SK-N-SH treated with all-trans-retinoic acid at 6 μM for 48 hours (cell line): ENCODE results near the gene ZBED1.

Experiments
- ATAC-seq: fragments of 200-7000 bp; cut with Tn5 transposase; 3 replicates; pipeline ENCODE4 v1.9.1; 2020; ENCODE audit warnings: mild to moderate bottlenecking, moderate library complexity
- ARNTL ChIP-seq: fragments of 450-650 bp; formaldehyde crosslinking; IDR thresholded peaks from 2 replicates; pipeline ENCODE4 v1.5.0; 2020; ENCODE audit warnings: low read depth, mild to moderate bottlenecking, moderate library complexity, borderline replicate concordance
- BACH2 ChIP-seq: fragments of 250-450 bp; sonication (Bioruptor Pico); IDR thresholded peaks from 2 replicates; pipeline ENCODE4 v1.9.0; 2021; ENCODE audit warnings: mild to moderate bottlenecking, borderline replicate concordance
- CREB5 ChIP-seq: fragments of 250-450 bp; sonication (Bioruptor Pico); IDR thresholded peaks from 2 replicates; pipeline ENCODE4 v1.5.1; 2020; ENCODE audit warnings: low read depth, mild to moderate bottlenecking, moderate library complexity
- CSDC2 ChIP-seq: fragments of 250-450 bp; sonication (Bioruptor Pico); IDR thresholded peaks from 2 replicates; pipeline ENCODE4 v1.5.0; 2020; ENCODE audit warnings: mild to moderate bottlenecking, moderate library complexity
- ESRRG ChIP-seq: fragments of 250-450 bp; sonication (Bioruptor Pico); IDR thresholded peaks from 2 replicates; pipeline ENCODE4 v1.6.1; 2021; ENCODE audit warnings: mild to moderate bottlenecking
- GLIS3 ChIP-seq: fragments of 250-450 bp; sonication (Bioruptor Pico); IDR thresholded peaks from 2 replicates; pipeline ENCODE4 v1.5.0; 2020; ENCODE audit warnings: mild to moderate bottlenecking, moderate library complexity
- OSR1 ChIP-seq: fragments of 250-450 bp; sonication (Bioruptor Pico); IDR thresholded peaks from 2 replicates; pipeline ENCODE4 v1.8.0; 2022; ENCODE audit warnings: moderate library complexity, mild to moderate bottlenecking, inconsistent platforms
- PATZ1 ChIP-seq: fragments of 250-450 bp; sonication (Bioruptor Pico); IDR thresholded peaks from 2 replicates; pipeline ENCODE4 v1.8.0; 2020; ENCODE audit warnings: mild to moderate bottlenecking, moderate library complexity, borderline replicate concordance
- PPARA ChIP-seq: fragments of 250-450 bp; sonication (Bioruptor Pico); IDR thresholded peaks from 2 replicates; pipeline ENCODE4 v1.5.0; 2020; ENCODE audit warnings: mild to moderate bottlenecking, borderline replicate concordance
- RARB ChIP-seq: fragments of 250-450 bp; sonication (Bioruptor Pico); IDR thresholded peaks from 2 replicates; pipeline ENCODE4 v1.8.0; 2021; ENCODE audit warnings: mild to moderate bottlenecking, moderate library complexity
- SNAI2 ChIP-seq: fragments of 250-450 bp; sonication (Bioruptor Pico); IDR thresholded peaks from 2 replicates; pipeline ENCODE4 v1.5.0; 2020; ENCODE audit warnings: mild to moderate bottlenecking, moderate library complexity
- TCF4 ChIP-seq: fragments of 250-450 bp; sonication (Bioruptor Pico); IDR thresholded peaks from 2 replicates; pipeline ENCODE4 v1.8.0; 2021; ENCODE audit warnings: mild to moderate bottlenecking, moderate library complexity, borderline replicate concordance
- TOX ChIP-seq: fragments of 250-450 bp; sonication (Bioruptor Pico); IDR thresholded peaks from 2 replicates; pipeline ENCODE4 v1.8.0; 2021; ENCODE audit warnings: mild to moderate bottlenecking, moderate library complexity, borderline replicate concordance
- TSHZ2 ChIP-seq: fragments of 250-450 bp; sonication (Bioruptor Pico); IDR thresholded peaks from 2 replicates; pipeline ENCODE4 v1.5.0; 2020; ENCODE audit warnings: mild to moderate bottlenecking, moderate library complexity
- ZC3H10 ChIP-seq: fragments of 250-450 bp; sonication (Bioruptor Pico); IDR thresholded peaks from 2 replicates; pipeline ENCODE4 v1.5.1; 2021; ENCODE audit warnings: mild to moderate bottlenecking, moderate library complexity
- ZFP3 ChIP-seq: fragments of 250-450 bp; sonication (Bioruptor Pico); IDR thresholded peaks from 2 replicates; pipeline ENCODE4 v1.5.0; 2020; ENCODE audit warnings: mild to moderate bottlenecking, moderate library complexity
- ZFP30 ChIP-seq: fragments of 450-650 bp; formaldehyde crosslinking; IDR thresholded peaks from 2 replicates; pipeline ENCODE4 v1.5.0; 2022; ENCODE audit warnings: mild to moderate bottlenecking, moderate library complexity
- ZNF565 ChIP-seq: fragments of 450-650 bp; formaldehyde crosslinking; conservative IDR thresholded peaks from 2 replicates; pipeline ENCODE4 v1.5.0; 2020; ENCODE audit warnings: low read depth, mild to moderate bottlenecking, moderate library complexity
- ZNF70 ChIP-seq: fragments of 450-650 bp; formaldehyde crosslinking; IDR thresholded peaks from 2 replicates; pipeline ENCODE4 v1.5.0; 2020; ENCODE audit warnings: mild to moderate bottlenecking, moderate library complexity
- ZNF8 ChIP-seq: fragments of 450-650 bp; formaldehyde crosslinking; IDR thresholded peaks from 2 replicates; pipeline ENCODE4 v1.5.0; 2020; ENCODE audit warnings: mild to moderate bottlenecking, moderate library complexity

Gene ZBED1

GRCh38 chrX:2521927-2522386 is 21.2 kb upstream of the ZBED1 start:
- ATAC-seq: no peak
- TF ChIP-seq ZC3H10 (no peak), RARB (CRISPR knock-in tag) (no peak), GLIS3 (CRISPR knock-in tag) (no peak), ZFP3 (no peak), TSHZ2 (no peak), ESRRG (CRISPR knock-in tag) (no peak), TCF4 (CRISPR knock-in tag) (no peak), ZNF565 (CRISPR knock-in tag) (no peak), SNAI2 (CRISPR knock-in tag) (no peak), OSR1 (CRISPR knock-in tag) (no peak), TOX (CRISPR knock-in tag) (no peak), PATZ1 (CRISPR knock-in tag) (no peak)

GRCh38 chrX:2521092-2521926 is 20.5 kb upstream of the ZBED1 start:
- TF ChIP-seq ZNF8 (CRISPR knock-in tag) (no peak), ARNTL (CRISPR knock-in tag) (no peak), CSDC2 (no peak), TSHZ2 (no peak), CREB5 (CRISPR knock-in tag) (no peak), ZFP3 (no peak), PATZ1 (CRISPR knock-in tag) (no peak), GLIS3 (CRISPR knock-in tag) (no peak), ZNF70 (CRISPR knock-in tag) (no peak), ZNF565 (CRISPR knock-in tag) (no peak)
- no peak; the same call in 2 of the 3 replicates for ATAC-seq

GRCh38 chrX:2520539-2520938 is 19.8 kb upstream of the ZBED1 start:
- no peak for ATAC-seq
- TF ChIP-seq ARNTL (CRISPR knock-in tag) (no peak), TSHZ2 (no peak), SNAI2 (CRISPR knock-in tag) (no peak), ZC3H10 (no peak), PPARA (CRISPR knock-in tag) (no peak), CSDC2 (no peak), ZNF565 (CRISPR knock-in tag) (no peak), ESRRG (CRISPR knock-in tag) (no peak), GLIS3 (CRISPR knock-in tag) (no peak), ZFP30 (CRISPR knock-in tag) (no peak), TOX (CRISPR knock-in tag) (no peak), ZNF8 (CRISPR knock-in tag) (no peak), BACH2 (CRISPR knock-in tag) (no peak), OSR1 (CRISPR knock-in tag) (no peak), CREB5 (CRISPR knock-in tag) (no peak), ZNF70 (CRISPR knock-in tag) (no peak)
